Sciatic nerve (tissue), 2 donors: ENCODE data around the gene PLEKHG5. TPM values are rescaled to one million over a fixed set of nuclear protein-coding genes. Genes with fewer than 3 reads are reported as not detected.

Source experiments
- ATAC-seq: fragments of 200-7000 bp; cut with Tn5 transposase; one replicate; pipeline ENCODE4 v1.9.1; 2020; ENCODE audit warnings: mild to moderate bottlenecking, moderate library complexity
- DNase-seq: peaks from one replicate; pipeline ENCODE4 v3.0.0-alpha.2; 2020; ENCODE audit warnings: low spot score
- intact Hi-C: fragments of 100-400 bp; cut with DNase I; formaldehyde crosslinking; loops from one replicate; pipeline ENCODE4 v1.14.2; 2022
- total RNA-seq: library from RNA; stranded (reverse); fragmentation: NEBNext Ultra II Directional; extraction: Animal tissue kit (Norgen Biotek cat#: 25700); gene quantifications from one replicate; pipeline ENCODE4 v1.2.1, GENCODE V29; 2021
- donor health status: DM: no; HTN: no; CAD: no.
- donor health status: DM: no; HTN: no; CAD: no.

The PLEKHG5 gene
- total RNA-seq, 1 donor from 2014 or later, result 77.7 TPM

GRCh38 chr1:6512245-6512907, 20.9 kb upstream of the PLEKHG5 start:
- ATAC-seq (no peak), DNase-seq (no peak)
- intact Hi-C loops, result no loop called here

- ATAC-seq (no peak), DNase-seq (no peak)
- intact Hi-C loops, result no loop called here
These were observed 20.2 kb upstream of the PLEKHG5 start for GRCh38 chr1:6511561-6512244.

GRCh38 chr1:6511056-6511455, 19.6 kb upstream of the PLEKHG5 start:
- ATAC-seq (no peak), DNase-seq (no peak)
- intact Hi-C loops, result no loop called here

- DNase-seq (no peak), ATAC-seq (no peak)
- intact Hi-C loops, result no loop called here
These were observed 19.0 kb upstream of the PLEKHG5 start for GRCh38 chr1:6510493-6510892.

GRCh38 chr1:6509919-6510291, 18.4 kb upstream of the PLEKHG5 start:
- ATAC-seq, result peak; percentile 58
- DNase-seq, result no peak
- intact Hi-C loops, result no loop called here

- DNase-seq (no peak), ATAC-seq (peak; percentile 32)
- intact Hi-C loops, result no loop called here
These were observed 17.9 kb upstream of the PLEKHG5 start for GRCh38 chr1:6509220-6509918.

GRCh38 chr1:6508816-6509189, 17.3 kb upstream of the PLEKHG5 start:
- intact Hi-C loops, result no loop called here
- ATAC-seq (no peak), DNase-seq (no peak)

- DNase-seq, result no peak
- no peak for ATAC-seq
- intact Hi-C loops, result no loop called here
These were observed 16.8 kb upstream of the PLEKHG5 start for GRCh38 chr1:6508154-6508815.

GRCh38 chr1:6507461-6507911, 16.0 kb upstream of the PLEKHG5 start:
- no peak for ATAC-seq
- intact Hi-C loops, result no loop called here
- DNase-seq, result no peak

- no peak for ATAC-seq
- DNase-seq, result no peak
- intact Hi-C loops, result no loop called here
These were observed 15.6 kb upstream of the PLEKHG5 start for GRCh38 chr1:6507037-6507428.

GRCh38 chr1:6506210-6507036, 15.0 kb upstream of the PLEKHG5 start:
- peak; percentile 9 for ATAC-seq
- intact Hi-C loops, result no loop called here
- no peak for DNase-seq

GRCh38 chr1:6505367-6506209, 14.1 kb upstream of the PLEKHG5 start:
- ATAC-seq, result no peak
- DNase-seq, result no peak
- intact Hi-C loops, result no loop called here

- intact Hi-C loops, result no loop called here
- DNase-seq (no peak), ATAC-seq (no peak)
These were observed 13.4 kb upstream of the PLEKHG5 start for GRCh38 chr1:6504887-6505286.

- DNase-seq (no peak), ATAC-seq (no peak)
- intact Hi-C loops, result no loop called here
These were observed 12.6 kb upstream of the PLEKHG5 start for GRCh38 chr1:6503884-6504602.

GRCh38 chr1:6502000-6502891, 10.8 kb upstream of the PLEKHG5 start:
- intact Hi-C loops, result no loop called here
- ATAC-seq, result peak; percentile 66
- peak; percentile 83 for DNase-seq

- DNase-seq (no peak), ATAC-seq (no peak)
- intact Hi-C loops, result no loop called here
These were observed 9.9 kb upstream of the PLEKHG5 start for GRCh38 chr1:6501279-6501813.
